Mucosa of gallbladder (tissue), 1 donor: ENCODE measurements around the gene NPHP4. TPM values are rescaled to one million over a fixed set of nuclear protein-coding genes. Genes with fewer than 3 reads are reported as not detected.
A peak's percentile ranks its signal among the peaks of the same experiment; 100 is the strongest.
"Not testable (repeated sequence)": the region's sequence is repeated elsewhere in the genome, so short reads cannot be mapped to it uniquely, and the experiment has no call there.

Experiments used
- DNase-seq: peaks from one replicate; pipeline ENCODE4 v3.0.0-alpha.2; 2020; ENCODE audit warnings: low spot score
- total RNA-seq: library from RNA; stranded (reverse); gene quantifications from one replicate; pipeline ENCODE4 v1.2.1, GENCODE V29; 2021
- donor health status: DM: no; HTN: no; CAD: no.

NPHP4 gene
- total RNA-seq, 1 donor from 2014 or later: 20.6 TPM

DNA sequence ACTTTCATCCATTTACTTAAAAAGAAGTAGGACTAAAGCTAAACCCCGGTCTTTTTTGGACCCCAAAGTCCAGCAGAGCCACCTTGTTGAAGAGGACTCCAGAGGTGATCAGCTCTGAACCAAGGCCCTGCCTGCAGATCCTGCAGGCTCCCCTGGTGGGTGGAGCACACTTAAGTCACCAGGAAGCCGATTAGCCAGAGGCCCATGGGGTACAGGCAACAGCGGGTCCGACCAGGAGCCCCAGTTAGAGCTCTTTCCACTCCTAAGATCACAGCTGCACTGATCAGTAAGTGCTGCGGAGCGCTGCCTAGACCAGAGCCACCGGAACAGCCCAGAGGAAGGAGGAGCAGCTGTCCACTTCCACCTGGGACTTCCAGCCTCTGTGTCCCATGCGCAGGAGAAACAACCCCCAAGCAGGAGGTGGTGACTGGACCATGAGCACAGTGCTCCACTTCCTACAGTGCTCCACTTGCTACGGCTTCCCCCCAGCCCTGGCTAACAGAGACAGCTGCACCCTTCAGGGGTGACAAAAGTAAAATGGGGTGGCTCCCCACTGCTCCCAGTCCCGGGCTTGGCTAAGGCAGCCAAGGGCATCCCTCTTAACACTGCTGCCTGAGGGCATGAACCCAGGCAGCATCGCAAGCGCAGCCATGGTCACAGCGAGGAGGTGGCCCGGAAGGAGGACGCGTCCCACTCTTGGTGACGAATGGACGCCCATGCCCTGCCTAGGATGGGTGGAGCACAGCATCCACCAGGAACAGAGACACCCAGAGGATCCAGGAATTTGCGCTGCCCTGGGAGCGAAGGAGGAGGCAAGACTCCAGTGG lies 58.0 kb downstream of the NPHP4 start:
- no peak for DNase-seq

DNA sequence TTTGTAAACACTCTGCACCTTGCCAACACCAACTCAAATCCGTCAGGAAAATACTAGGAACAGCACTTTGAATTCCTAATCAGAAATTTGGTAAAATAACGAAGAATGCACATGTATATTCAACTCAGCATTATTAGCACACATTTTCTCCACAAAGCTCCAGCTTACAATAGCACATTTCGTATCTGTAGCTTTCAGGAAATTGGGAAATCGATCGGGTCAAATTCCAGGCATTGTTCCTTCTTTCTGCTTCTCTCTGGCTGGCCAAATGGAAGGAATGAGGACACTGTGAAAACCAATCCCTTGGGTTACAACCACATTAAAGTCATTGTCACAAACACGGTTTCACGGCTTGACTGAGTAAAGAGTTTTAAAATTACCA lies 58.6 kb downstream of the NPHP4 start:
- peak; percentile 67 for DNase-seq

DNA sequence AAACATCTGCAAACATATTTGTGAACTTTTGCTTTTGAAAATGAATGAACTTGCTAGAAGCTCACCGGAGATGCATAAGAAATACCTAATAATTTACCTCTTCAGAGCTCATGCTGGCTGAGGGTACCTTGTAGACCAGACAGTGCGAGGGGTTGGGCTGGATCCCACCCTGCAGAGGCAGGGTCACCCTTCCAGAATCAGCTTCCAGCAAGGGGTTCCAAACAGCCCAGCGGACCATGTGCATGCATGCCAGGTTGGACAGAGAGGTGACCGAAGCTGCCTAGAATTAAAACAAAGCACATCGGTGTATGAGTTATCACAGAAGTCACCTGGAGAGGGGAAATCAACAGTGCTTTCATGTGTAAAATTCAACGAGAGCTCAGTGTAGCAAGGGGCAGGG lies 59.2 kb downstream of the NPHP4 start:
- no peak for DNase-seq

DNA sequence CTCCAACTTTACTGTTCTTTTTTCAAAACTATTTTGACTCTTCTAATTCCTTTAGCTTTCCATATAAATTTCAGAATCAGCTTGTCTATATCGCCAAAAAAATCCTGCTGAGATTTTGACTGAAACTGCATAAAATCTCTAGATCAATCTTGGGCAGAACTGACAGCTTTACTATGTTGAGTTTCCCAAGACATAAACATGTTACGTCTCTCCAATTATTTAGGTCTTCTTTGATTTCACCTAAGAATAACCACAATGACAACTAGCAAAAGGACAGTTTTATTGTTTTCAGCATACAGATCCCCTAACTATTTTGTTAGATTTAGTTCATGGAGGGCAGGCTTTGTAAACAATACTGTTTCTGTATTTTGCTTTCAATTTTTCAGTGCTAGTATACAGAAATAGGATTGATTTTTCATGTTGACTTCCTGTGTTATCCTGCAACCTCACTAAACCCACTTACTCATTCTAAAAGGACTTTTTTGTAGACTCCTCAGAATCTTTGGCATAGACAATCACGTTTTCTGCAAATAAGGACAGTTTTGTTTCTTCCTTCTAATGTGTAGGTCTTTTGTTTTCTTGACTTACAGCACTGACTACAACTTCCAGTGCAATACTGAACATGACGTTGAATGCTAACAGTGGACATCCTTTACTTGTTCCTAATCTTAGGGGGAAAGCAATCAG lies 63.4 kb downstream of the NPHP4 start:
- no peak for DNase-seq

DNA sequence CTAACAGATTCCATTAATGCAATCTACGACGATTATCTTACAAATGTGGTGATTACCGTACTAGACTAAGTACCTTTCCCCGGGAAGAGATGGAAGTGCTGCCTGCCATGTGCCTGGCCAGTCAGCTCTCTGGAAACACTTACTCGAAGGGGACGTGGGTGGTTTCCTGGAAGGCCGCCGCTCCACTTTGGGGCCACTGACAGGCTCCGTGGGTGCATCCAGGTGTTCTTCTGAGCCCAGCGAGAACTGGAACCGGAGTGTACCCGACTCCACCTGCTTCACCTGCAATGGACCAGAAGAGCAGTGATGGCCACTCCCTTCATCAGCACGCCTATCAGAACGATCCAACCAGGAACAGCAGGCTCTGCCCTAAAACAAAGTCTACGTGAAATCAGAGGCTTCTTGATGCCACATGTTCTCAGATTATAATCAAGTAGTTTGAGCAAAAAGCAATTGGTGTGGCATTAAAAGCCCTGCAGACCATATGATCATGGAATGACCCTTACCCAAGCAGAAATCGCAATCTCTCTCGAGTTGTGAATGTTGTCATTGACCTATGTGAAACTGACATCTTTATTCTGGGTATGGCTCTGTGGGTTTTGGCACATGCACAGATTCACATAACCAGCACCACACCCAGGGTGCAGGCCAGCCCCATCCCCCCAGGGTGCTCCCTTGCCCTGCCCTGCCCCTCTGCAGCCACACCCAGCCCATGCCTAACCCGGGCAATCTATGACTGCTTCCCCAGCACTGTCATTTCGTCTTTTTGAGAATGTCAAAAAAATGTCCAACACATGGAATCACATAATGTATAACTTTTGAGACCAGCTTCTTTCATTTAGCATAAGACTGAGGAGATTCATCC lies 64.5 kb downstream of the NPHP4 start:
- no peak for DNase-seq

DNA sequence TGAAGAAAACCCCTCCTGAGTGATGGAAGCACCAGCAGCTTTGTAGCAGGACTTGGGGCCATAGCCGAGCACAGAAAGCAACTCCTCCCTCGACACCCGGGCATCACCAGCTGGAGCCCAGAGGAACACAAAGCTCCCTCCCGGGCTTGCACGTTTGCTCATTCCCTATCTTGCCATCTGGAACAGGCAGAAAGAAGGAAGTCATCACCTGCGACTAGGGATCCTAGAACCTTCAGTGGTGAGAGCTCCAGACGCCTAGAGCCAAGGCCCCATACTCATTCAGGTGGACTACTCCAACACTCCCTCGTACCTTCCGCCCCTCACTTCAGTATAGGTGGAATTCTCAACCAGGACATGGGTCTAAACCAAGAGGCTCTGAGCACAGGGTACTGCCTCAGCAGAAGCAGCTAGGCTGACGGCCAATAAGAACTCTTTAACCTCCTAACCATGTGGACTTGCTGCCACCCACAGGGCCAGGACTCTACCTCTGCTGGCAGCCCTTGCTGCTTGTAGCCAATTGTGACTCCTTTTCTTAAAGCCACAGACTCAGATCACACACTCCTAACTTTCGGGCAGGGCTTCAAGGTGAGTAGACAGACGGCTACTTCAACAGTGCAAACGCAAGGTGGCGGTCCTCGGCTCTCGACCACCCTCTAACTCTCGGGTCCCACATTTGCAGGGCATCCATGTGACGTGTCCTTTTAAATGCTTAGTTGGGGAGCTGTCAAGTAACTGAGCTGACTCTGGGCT lies 65.4 kb downstream of the NPHP4 start:
- no peak for DNase-seq

DNA sequence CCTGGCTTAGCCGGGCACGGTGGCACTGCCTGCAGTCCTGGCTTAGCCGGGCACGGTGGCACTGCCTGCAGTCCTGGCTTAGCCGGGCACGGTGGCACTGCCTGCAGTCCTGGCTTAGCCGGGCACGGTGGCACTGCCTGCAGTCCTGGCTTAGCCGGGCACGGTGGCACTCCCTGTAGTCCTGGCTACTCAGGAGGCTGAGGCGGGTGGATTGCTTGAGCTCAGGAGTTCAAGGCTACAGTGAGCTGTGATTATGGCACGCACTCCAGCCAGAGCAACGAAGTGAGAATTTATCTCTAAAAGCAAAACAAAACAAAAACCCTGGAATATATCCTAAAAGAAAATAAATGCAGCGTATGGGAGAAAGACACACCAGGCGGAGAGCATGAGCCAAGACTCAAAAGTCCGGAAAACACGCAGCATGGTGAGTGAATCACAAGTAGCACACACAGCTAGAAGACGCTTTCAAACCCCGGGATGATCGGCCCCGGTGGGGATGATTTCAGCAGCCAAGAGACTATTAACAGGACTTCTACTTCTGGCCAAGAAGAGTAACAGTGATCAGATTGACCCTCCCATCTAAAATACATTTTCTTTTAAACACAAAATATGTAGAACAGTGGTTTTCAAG lies 69.4 kb downstream of the NPHP4 start:
- not testable (repeated sequence) for DNase-seq

DNA sequence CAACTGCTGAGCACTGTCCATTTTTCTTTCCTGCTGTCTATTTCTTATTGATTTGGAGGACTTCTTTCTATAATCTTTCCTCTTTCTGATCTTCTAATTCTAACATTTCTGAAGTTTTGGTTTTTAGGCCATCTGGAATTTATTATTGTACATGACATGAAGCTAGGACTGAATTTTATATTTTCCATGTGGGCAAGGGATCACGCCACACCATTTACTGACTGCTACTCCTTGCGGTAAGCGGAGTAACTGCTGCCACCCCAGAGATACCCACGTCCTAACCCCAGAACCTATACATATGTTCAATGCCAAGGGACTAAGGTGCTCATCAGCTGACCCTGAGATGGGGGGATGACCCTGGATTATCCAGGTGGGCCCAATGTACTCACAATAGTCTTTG lies 70.6 kb downstream of the NPHP4 start:
- DNase-seq: no peak

DNA sequence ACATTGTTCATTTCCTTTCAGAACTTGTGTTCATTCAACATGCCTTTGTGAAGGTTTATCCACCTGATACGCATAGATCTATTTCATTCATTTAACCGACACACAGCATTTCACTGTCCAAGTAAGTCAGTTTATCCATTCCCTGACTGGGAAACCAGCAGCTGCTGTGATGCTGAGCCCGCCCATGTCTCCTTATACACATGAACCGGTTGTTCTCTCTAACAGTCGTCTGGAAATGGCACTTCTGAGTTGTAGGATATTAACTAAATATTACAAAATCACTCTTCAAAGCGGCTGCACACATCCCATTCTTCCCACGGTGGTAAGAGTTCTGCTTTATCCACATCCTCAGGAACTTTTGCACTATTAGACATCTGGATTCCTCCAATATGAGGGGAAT lies 71.1 kb downstream of the NPHP4 start:
- no peak for DNase-seq

DNA sequence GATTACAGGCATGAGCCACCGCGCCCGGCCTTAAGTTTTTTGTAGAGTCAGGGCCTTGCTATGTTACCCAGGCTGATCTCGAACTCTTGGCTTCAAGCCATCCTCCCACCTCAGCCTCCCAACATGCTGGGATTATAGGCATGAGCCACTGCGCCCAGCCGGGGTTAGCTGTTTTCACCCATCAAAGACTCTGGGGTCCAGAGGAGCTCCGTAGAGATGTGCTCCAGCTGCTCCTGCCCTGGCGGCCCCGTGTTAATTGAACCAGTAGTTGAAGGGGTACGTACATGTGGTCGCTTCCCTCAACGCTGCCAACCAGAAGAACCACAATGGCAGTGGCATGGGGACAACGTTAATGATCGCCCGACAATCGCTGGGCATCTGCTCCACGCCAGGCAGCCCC lies 72.0 kb downstream of the NPHP4 start:
- no peak for DNase-seq

DNA sequence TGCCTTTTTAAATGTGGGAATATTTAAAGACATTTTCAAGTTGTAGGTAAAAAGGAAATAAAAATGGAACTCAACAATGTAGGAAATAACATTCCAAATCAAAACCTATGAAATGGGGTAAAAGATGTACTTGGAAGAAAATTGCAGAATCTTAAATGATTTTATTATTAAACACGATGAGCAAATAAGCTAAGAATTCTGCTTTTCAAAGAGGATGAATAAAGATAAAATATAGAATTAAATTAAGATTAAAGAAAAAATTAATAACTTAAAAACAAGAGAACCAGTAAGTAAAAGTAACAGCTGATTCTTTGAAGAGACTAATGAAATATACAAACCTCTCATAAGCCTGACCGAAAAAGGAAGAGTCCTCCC lies 74.0 kb downstream of the NPHP4 start:
- no peak for DNase-seq

DNA sequence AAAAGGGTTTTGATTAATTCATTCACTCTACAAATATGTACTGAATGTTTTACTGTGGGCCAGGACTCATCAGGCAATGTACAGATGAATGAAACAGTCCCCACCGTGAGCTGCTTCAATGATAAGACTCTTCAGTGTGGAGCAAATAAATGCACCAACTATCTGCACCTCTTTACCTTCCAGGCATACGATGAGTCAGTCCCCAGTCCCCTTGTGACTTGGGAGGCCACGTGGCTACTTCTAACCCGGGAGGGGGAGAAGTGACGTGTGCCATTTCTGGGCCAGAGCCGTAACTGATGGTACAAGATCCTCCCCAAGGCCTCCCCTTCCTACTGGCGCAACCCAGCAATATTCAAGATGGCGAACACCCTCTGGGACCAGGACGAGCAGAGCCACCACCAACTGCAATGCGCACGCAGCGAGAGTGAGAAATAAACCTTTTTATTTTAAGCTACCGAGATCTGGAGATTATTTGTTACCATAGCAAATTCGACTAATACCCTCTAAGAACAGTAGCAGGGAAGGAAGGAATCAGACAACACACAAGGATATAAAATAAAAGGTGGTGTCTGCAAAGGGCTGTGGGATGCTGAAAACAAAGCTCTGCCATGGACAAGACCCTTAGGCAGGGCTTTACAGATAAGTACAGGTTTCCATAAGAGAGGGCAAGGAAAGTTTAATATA lies 74.5 kb downstream of the NPHP4 start:
- DNase-seq: no peak

DNA sequence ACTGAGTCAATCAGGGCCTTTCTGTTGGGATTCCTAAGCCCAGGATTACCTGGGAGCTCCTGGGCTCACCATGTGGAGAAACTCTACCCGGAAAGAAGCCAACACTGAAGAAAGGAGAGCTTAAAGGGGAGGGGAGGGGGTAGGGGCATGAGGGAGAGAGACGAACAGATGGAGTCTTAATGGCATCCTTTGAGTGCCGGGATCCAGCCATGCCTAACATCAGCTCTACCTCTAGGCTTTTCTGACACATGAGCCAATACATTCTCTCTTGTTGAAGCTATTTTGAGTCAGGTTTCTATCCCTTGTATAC lies 75.0 kb downstream of the NPHP4 start:
- no peak for DNase-seq

DNA sequence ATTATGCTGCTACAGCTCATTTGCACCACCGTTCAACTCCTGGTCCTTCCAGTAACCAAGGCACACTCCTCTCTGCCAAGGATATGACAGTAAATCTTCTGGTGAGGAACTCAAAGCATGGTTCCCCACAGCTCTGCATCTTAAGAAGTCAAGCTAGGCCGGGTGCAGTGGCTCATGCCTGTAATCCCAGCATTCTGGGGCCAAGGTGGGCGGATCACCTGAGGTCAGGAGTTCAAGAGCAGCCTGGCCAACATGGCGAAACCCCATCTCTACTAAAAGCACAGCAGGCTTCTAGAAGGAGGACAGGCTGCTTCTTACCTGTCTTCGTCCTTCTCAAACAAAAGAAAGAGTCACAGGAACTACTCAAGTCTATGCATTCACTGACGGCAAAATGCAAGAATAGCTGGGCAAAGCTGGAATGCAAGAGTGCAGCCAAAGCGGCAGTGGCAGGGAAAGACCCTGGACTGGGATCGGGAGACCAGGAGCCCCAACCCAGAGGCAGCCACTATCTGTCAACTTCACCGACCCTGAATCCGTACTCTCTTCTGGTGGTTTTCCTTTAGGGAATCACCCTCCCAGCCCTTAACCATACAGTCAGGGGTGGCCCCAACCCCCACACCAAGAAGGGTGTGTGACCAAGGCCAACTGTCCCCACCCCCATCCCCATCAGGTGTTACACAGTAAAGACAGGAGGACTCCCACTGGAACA lies 75.5 kb downstream of the NPHP4 start:
- no peak for DNase-seq

DNA sequence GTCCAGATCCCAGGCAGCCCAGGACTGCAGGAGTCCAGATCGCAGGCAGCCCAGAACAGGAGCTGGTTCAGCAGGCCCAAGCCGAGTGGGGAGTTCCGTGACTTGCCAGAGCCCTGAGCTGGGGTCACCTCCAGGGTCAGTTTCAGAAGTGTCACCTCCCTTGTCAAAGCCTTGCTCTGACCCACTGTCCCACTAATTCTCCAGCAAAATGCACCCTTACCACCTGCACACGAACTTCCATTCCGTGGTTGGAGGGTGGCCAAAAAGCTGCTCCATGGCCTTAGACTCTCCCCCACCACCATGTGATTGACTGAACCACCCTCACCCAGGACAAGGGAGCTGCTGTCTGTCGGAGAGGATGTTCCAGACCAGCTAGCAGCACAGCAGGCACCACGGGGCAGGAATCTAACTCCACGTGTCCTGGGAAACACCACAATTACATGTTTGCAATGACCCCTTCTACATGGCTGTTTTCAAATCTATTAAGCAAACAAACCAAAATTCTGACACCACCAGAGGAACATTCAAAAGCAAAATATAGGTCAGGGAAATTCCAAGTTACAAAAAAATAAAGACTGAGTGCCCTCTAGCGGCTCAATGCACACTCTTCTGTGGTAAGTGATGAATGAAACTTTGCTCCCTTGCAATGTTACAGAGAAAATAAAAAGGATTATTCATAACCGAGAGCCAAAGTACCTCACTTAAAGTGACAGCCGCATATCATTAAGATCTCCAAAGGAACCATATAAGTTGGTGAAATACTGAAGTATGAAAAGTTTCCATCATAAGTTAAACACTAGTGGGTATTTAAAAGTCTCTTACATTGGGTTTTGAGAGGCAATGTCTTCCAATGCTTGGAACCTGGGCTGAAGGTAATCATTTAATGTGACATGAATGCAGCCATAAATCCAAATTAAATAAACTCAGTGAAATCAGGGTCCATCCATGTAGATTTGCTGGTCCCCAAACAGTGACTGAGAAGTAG lies 76.3 kb downstream of the NPHP4 start:
- no peak for DNase-seq

DNA sequence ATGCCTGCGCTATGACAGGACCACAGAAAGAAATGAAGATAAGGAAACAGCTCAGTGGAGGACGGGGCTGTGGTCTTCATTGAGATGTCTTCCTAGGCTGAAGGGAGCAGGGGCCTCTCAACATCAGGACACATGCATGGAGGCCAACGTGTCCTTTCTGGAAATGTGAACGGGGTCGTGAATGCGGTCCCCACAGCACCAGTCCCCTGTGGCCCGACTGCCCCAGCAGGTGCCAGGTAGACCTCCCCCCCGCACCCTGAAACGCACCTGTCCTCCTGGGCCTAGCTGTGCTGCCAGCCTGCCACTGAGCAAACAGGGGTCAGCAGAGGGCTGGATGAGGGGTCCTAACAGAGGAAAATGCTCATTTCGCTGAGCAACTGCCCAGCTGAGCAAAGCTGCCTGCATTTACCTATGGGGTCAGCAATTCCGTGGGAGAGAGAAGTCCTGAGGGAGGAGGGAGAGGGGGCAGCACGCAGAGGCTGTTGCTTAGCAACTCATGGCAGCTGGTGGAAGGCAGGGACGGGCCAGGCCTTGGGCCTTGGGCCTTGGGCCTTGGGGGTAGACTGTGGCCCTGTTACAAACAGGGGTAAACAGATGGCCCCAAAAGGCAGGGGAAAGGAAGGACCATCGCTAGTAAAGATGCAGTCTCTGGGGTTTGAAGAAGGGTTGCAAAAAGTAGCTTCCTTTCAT lies 77.4 kb downstream of the NPHP4 start:
- no peak for DNase-seq

DNA sequence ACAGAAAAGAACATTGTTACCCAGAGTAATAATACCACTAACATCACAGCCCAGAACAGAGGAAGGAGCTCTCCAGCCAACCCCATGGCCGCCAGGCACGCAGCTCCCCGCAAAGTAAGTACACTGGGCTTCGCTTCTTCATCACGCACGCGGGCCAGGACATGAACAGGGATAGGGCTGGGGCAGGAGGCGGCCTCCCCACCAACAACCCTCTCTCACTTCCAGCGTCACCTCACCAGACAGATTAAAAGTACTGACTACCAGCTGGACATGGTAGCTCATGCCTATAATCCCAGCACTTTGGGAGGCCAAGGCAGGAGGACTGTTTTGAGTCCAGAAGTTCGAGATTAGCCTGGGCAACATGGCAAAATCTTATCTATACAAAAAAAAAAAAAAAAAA lies 78.3 kb downstream of the NPHP4 start:
- no peak for DNase-seq

DNA sequence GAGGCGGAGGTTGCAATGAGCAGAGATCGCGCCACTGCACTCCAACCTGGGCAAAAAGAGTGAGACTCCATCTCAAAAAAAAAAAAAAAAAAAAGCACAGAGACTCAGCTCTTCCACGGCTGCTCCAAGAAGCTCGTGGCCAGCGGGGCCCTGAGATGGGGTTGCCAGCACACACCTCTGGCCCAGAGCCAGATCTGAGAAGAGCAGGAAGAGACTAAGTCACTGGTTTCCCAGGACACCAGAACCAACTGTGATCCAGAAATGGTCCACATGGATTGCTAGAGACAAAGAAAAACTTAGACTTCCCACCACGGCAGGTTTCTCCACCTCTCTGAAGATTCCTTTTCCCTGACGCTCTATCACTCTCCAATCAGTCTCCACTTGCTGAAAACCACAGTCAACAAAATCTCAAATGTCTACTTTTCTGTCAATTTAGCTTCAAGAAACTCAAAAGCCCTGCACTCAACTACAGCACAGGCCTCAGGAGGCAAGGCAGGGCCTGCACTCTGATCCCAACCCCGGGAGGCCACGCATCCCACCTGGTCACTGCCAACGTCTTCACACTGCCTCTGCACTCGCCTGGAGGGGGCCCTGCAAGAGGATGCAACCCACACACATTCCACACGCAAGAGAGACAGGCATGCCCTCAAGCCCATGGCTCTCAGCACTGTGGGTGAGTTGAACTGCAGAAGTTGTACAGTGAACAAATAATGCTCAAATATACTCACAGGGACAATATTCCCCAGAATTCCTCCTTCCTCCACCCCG lies 79.0 kb downstream of the NPHP4 start:
- no peak for DNase-seq
